GM04503 (cell line): ENCODE results near the gene EPPIN.
"Not testable (repeated sequence)": the region's sequence is repeated elsewhere in the genome, so short reads cannot be mapped to it uniquely, and the experiment has no call there.

Experiments used
- DNase-seq: peaks from one replicate; pipeline ENCODE4 v3.0.0-alpha.2; 2012; ENCODE audit warnings: low read depth

Gene EPPIN

DNA sequence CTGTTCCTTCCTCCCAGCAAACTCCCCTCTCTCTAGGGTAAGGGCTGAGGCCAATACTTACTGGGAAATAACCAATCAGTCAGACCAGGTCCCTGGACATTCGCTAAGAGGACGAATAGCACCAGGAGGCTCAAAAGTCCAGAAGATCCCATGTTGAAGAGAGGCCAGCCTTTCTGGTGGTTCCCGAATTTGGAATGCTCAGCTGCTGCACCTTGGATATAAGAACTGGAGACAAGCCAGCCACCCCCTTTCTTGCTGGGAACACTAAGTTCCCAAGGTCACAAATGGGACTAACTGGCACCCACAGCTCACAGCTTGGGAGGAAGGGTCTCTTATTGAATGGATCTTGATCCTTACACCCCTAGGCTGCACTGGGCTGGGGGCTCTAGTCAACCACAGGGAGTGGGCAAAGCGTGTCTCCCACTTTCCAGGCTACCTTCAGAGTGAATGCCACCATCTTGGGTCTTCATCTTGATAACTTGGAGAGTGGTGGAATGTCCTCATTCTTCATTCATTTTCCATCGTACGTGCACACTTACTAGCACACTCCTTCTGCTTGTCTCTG is at the start of gene EPPIN:
Gene EPPIN (minus strand): TSS at position 196 of the 565 bp plus-strand sequence. CDS start 44 bp downstream, at position 152.
- DNase-seq, result no peak

DNA sequence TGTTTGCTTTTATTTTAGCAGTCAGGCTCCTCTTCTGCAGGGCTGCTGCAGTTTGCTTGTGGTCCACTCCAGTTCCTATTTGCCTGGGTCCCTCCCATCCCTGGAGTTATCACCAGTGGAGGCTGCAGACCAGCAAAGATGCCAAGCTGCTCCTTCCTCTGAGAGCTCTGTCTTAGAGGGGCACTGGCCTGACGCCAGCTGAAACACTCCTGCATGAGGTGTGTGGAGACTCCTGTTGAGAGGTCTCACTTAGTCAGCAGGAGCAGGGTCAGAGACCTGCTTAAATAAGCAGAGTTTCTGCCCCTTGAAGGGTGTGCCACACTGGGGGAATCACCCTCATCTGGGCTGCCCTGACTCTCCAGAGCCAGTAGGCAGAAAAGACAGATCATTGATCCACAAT is 48.0 kb upstream of the EPPIN start:
- no peak for DNase-seq

DNA sequence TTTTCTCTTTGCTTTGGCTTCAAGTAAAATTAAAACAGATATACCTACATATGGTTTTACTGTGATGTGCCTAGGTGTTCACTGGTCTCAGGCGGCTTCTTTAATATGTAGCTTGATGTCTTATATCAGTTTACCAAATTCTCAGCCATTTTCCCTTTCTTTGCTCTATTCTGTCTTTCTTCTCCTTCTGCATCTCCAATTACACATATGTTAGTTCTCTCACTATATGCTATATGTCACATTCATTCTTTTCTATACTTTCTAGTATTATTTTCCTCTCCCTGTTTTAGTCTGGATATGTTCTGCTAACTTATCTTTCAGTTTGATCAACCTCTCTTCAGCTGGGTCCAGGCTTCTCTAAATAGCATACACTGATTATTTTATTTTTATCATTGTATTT is 46.3 kb upstream of the EPPIN start:
- no peak for DNase-seq

DNA sequence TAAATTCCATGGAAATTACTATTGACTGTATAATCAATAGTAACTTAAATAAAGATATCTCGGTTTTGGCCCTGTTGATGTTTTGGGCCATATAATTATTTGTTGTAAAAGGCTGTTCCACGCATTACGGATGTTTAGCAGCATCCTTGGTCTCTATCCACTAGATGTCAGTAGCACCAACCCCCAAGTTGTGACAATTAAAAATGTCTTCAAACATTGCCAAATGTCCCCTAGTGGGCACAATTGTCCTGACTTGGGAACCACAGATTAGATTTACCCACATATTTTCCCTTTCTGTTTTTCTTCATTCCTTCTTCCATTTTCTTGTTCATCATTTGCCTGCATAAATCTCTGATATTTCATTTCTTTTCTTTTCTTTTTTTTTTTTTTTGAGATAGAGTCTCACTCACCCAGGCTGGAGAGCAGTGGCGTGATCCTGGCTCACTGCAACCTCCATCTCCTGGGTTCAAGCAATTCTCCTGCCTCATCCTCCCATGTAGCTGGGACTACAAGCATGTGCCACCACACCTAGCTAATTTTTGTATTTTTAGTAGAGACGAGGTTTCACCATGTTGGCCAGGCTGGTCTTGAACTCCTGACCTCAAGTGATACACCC is 45.5 kb upstream of the EPPIN start:
- peak; percentile 3 for DNase-seq

DNA sequence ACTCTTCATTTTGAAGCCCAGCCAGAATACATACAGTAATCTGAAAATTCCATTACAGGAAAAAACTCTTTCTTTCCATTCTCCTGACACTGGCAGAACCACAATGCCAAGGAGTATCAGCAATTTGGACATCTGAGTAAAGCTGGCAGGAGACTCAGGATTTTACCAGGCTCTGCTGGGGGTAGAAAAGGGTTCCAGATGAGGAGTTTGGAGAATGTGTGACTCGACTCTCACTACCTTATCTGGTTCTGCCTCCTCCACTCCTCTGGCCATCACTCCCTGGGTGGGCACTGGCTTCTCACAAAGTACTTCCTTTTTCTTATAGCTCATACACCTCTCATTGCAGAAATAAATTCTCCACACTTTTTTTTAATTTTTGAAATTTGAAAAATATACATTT is 42.5 kb upstream of the EPPIN start:
- DNase-seq, result no peak

DNA sequence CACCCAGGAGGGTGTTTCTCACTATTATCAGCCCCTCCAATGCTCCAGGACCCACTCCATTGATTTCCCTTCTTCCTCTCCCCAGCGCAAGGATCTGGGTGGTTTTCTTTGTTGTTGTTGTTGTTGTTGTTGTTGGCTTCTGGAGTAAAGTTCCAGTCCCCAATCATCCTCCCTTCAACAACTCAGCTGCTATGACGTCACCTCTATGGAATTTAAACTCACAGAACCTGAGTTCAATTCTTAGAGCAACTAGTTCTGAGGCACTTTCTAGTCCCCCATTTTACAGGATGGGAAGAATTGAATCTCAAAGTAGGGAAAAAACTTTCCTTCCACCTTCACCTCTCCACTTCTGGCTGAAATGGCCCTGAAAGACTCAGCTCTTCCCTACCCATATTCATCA is 41.6 kb upstream of the EPPIN start:
- no peak for DNase-seq

DNA sequence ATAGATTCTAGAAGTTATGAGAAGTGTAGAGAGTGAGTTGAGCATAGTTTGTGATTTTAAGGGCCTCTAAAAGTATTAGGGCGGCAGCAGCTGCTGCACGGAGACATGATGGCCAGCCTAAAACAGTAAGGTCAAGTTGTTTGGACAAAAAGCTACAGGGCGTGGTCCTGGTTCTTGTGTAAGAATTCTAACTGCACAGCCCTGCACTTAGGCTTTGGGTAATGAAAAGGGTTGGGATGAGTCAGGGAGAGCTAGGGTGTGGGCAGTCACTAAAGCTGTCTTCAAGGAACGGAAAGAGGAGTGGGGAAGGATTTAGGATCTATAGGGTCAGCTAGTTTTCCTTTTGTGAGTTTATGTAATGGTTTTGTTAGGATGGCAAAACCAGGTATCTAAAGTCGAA is 38.8 kb upstream of the EPPIN start:
- not testable (repeated sequence) for DNase-seq

DNA sequence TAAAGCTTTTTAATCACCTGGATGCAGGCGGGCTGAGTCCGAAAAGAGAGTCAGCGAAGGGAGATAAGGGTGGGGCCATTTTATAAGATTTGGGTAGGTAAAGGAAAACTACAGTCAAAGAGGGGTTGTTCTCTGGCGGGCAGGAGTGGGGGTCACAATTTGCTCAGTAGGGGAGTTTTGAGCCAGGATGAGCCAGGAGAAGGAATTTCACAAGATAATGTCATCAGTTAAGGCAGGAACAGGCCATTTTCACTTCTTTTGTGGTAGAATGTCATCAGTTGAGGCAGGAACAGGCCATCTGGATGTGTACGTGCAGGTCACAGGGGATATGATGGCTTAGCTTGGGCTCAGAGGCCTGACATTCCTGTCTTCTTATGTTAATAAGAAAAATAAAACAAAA is 37.1 kb upstream of the EPPIN start:
- not testable (repeated sequence) for DNase-seq

DNA sequence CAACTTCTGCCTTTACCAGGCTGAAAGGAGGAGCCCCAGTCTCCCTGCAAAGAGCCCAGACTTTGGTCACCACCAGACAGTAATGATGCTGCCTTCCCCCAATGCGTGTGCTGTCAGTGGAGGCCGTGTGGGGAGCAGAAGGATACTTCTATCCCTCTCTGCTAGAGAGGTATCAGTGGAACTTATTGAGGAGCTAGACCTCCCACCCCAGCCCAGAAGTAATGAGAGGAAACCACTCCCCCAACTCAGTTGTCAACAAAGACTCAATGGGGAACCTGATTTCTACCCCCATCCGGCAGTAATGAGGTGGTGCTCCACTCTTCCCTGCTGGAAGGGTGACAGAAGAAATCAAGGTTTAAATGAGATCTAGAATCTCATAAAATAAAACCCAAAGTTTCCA is 36.3 kb upstream of the EPPIN start:
- DNase-seq, result no peak

DNA sequence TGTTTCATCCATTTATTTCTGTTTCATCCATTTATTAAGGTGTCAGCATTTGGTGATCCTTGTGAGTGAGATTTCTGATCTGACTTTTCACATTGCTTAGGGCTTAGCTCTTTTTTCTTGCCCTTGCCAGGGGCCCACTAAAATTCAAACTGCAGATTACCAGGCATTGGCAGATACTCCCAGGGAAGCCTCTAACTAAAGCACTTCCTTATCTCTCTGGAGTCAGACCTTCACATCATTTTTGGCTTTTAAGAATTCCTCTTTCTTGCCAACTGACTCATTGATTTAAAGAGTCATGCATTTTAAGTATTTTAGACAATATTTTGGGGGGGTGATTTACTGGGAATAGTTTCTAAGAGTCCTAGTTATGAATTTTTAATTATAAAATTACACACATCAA is 34.5 kb upstream of the EPPIN start:
- DNase-seq, result no peak

DNA sequence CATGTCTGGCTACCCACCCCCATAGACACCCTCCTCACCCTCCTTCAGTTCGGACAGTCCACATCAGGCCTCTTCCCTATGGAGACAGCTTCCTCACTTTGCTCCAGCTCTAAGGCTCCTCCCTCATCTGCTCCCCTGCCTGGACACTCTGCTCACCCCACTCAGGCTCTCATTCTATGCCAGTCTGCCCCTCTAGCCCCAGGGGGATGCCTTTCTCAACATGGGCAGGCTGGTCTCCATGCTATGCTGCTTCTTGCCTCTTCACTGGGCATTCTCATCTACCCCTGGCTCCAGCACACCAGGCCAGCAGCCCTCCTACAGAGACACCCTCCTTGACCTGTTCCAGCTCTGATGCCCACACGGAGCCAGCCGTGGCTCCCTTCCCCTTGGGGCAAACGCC is 32.0 kb upstream of the EPPIN start, which contains the start of gene WFDC8:
Gene WFDC8 (minus strand): TSS at position 101 of the 400 bp plus-strand sequence. CDS start 37 bp downstream, at position 64.
- DNase-seq, result no peak

DNA sequence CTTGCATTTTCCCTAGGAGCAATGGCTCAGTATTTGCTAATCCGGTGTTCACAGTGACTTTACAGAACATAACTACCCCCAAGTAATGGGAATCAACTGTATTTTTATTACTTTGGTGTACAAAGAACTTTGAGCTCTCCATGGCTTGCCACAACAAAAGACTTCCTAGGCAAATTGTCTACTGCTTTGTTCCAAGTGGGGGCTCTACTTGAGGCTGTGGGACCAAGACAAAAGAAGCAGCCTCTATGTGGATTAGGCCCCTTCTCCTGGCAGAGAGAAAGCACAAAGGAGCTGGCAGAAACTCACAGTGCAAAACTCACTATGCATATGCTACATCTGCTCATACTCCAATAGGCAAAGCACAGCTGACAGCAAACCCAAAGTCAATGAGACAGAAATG is 31.0 kb upstream of the EPPIN start:
- no peak for DNase-seq

DNA sequence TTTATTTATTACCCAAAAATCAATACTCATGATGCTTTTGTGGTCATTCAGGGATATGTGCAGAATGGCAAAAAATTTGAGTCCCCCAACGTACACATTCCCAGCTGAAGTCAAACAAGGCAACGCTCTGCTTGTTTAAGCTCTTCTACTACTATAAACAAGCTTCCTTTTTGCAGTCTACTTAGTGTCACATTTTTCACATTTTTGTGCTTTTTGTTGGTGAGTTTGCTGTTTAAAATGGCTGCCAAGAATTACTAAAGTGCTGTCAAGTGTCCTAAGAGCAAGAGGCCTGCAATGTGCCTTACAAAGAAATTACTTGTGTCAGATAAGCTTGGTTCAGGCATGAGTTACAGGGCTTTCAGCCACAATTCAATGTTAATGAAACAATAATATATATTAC is 29.8 kb upstream of the EPPIN start:
- DNase-seq, result peak; percentile 31

DNA sequence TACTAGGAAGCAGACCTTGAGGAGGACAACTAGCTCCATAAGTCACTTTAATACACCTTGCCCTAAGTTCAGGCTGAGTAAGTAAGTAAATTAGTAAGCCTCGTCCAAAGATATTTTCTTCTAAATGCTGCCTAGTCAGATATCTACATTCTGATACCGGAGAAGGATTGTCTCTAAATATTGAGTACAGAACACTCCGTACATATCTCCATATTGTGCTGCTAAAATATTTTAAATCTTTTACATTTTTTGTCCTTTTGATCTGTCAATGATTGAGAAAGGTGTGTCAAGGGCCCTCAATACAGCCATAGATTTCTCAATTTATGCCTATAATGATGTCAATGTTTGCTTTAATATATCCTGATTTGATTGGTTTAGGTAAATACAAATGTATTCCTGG is 28.7 kb upstream of the EPPIN start:
- no peak for DNase-seq

DNA sequence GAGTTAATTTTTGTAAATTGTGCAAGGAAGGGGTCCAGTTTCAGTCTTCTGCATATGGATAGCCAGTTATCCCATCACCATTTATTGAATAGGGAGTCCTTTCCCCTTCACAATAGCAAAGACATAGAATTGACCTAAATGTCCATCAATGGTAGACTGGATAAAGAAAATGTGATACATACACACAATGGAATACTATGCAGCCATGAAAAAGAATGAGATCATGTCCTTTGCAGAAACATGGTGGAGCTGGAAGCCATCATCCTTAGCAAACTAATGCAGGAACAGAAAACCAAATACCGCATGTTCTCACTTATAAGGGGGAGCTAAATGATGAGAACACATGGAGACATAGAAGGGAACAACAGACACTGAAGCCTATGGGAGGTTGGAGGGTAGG is 22.4 kb upstream of the EPPIN start:
- not testable (repeated sequence) for DNase-seq

DNA sequence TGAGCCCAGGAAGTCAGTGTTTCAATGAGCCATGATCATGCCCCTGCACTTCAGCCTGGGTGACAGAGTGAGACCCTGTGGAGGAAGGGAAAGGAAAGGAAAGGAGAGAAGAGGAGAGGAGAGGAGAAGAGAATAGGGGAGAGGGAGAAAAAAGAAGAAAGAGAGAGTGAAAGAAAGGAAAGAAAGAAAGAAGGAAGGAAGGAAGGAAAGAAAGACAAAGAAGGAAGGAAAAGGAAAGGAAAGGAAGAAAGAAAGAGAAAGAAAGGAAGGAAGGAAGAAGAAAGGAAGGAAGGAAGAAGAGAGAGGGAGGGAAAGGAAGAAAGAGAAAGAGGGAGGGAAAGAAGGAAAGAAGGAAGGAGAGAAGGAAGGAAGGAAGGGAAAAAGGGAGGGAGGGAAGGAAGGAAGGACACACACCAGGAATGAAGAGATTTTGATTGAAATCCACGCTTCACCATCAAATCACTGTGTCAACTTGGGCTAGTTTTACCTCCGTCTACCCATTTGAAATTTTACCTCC is 17.6 kb upstream of the EPPIN start:
- DNase-seq, result no peak

DNA sequence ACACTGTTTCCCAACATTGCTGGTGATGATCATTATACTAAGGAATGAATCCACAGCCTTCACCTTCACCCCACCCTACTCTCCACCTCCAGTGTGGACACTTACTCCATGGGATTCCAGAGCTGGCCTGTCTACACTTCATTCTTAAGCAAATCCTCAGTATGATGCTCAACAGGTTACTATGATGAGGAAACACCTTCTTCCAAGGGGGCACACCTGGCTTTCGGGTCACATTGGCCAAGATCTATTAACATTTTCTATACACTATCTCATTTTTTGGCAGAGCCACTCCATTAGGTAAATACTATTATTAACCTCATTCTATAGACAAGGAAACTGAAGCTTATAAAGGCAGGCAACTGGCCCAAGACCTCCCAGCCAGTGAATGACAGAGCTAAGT is 8.0 kb upstream of the EPPIN start:
- DNase-seq, result no peak

DNA sequence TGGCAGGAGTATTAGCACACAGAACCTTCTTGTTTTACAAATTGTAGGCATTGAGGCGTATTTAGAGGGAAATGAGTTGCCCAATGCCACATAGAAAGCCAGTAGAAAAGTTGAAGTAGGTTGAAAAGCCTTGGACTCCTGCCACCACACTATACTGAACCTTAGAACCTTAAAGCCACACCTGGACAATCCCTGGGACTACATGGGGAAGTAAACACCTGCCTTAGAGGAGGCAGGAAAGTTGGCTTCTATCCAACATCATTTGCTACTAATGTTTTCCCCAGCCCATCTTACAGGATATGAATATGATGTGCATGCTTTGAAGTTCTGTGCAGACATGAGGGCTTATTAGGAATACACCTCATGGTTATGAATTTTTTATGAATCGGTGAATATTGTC is 5.3 kb upstream of the EPPIN start:
- no peak for DNase-seq

DNA sequence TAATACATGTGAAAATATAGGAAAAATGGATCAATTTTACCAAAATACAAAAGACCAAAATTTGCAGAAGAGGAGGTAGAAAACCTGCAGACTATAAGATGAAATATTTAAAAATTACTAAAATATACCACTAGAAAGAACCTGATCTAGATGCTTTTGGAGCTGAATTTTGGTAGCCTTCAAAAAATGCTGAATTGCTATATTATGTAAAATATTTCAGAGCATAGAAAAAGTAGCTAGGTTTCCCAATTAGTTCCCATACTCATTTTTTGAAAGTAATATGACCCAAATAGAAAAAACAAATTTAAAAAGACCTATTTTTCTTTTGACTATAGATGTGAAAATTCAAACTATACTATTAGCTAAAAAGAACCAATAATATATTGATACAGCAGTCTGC is 3.6 kb upstream of the EPPIN start:
- no peak for DNase-seq

DNA sequence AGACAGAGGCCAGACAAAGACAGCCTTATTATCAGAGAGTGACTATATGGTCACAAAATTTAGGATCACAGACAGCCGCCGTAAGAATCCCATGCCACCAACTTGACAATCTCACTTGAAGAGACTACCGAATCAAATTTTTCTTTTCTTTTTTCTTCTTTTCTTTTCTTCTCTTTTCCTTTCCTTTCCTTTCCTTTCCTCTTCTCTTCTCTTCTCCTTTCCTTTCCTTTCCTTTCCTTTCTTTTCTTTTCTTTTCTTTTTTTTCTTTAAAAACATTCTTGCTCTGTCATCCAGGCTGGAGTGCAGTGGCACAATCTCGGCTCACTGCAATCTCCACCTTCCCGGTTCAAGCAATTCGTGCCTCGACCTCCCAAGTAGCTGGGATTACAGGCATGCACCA is 1.2 kb upstream of the EPPIN start:
- DNase-seq, result no peak

DNA sequence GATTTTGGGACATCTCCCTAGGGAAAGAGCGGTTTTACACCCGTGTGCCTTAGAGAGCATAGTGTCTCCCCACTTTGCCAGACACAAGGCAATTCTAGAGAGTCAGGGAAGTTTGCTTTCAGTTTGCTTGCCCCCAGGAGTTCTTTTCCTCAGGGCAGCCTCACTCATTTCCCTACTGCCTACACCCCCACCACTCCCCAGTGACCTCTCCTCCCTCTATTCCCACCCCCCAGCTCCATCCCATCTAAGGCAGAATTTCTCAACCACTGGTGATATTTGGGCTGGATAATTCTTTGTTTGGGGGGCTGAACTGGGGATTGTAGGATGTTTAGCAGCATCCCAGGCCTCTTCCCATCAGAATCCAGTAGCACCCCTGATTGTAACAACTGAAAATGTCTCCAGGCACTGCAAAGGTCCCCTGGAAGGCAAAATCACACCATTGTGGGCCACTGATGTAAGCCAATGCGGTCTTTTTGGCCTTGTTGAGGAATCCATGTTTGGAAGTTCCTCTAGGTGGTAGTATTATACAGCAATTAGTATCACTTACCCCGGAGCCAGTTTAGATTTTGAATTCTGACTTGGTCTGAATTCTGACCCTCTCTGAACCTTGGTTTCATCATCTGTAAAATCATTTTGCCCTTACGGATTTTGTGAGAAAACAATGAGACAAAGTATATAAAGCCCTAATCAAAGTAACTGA is 1.3 kb downstream of the EPPIN start:
- peak; percentile 5 for DNase-seq

DNA sequence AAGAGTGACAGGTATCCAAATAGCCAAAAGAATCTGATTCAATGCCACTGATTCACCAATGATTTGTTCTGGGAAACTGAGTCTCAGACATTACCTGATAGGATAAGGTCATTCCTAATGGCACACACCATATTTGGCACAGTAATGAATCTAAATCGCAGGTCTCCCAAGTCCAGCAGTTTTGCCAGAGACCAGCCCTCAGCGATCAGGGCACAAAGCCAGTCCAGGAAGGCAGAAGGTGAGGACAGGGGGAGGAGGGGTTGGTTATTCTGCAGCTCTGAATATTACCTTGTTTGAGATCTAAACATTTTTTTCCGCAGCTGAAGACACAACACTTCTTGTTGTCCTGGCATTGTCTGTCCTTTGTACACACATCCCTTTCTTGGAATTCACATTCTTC is 1.9 kb downstream of the EPPIN start:
- DNase-seq, result no peak

DNA sequence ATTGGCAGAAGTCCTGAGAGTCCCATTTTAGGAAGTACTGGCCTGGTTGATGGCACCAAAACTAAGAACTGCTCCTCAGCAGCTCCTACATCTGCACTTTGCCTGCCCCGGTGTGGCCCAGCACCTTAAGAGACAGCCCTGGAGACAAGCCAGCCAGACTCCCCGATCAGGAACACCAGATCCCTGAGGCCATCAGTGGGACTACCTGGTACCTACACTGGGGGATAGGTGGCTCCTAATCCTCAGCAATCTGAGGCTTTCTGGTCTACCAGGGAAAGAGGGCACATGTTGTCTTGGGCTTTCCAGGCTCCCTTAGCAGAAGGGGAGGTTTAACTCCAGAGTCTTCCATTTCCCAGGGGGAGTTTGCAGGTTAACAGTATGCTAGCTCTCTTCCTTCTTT is 7.8 kb downstream of the EPPIN start, which contains the start of gene WFDC6:
Gene WFDC6 (minus strand): TSS at position 101 of the 400 bp plus-strand sequence. CDS start 75 bp downstream, at position 26.
- no peak for DNase-seq
